DND-41 (cell line): ENCODE measurements around the gene KLF13.

ENCODE experiments used
- ATAC-seq: fragments of 200-7000 bp; cut with Tn5 transposase; 3 replicates; pipeline ENCODE4 v1.9.1; 2021; ENCODE audit warnings: low read depth; ENCODE audit not compliant: insufficient read depth
- DNase-seq: peaks from one replicate; pipeline ENCODE4 v3.0.0-alpha.2; 2020
- H2AFZ ChIP-seq: 2 replicates; pipeline ENCODE4 v1.6.0; 2012; ENCODE audit warnings: low read depth, low read length
- H3K27ac ChIP-seq: 2 replicates; pipeline ENCODE4 v1.5.1; 2012; ENCODE audit warnings: low read length, inconsistent platforms
- H3K27me3 ChIP-seq: fragments of 200-600 bp; sonication (generic); 2 replicates; pipeline ENCODE4 v1.6.0; 2012; ENCODE audit warnings: low read length, mild to moderate bottlenecking, inconsistent platforms; ENCODE audit not compliant: insufficient read depth, poor library complexity
- H3K36me3 ChIP-seq: 2 replicates; pipeline ENCODE4 v1.5.1; 2012; ENCODE audit warnings: low read length, inconsistent platforms; ENCODE audit not compliant: insufficient read depth
- H3K4me1 ChIP-seq: 2 replicates; pipeline ENCODE4 v1.5.1; 2012; ENCODE audit warnings: mild to moderate bottlenecking, low read length; ENCODE audit not compliant: insufficient read depth
- H3K4me2 ChIP-seq: 2 replicates; pipeline ENCODE4 v1.6.0; 2012; ENCODE audit warnings: mild to moderate bottlenecking, moderate library complexity, low read length, inconsistent platforms; ENCODE audit not compliant: insufficient read depth
- H3K4me3 ChIP-seq, 2 experiments: fragments of 200-600 bp in 1 of 2; shearing (Covaris generic) in 1 of 2; 2 replicates each; pipeline ENCODE4 v1.5.1; 2012 to 2016; ENCODE audit warnings: inconsistent platforms in 2 of 2, low read length in 2 of 2, mild to moderate bottlenecking in 2 of 2, low read depth in 1 of 2, moderate library complexity in 1 of 2
- H3K79me2 ChIP-seq: 2 replicates; pipeline ENCODE4 v1.6.0; 2012; ENCODE audit warnings: low read length, inconsistent platforms; ENCODE audit not compliant: insufficient read depth
- H3K9ac ChIP-seq: 2 replicates; pipeline ENCODE4 v1.6.0; 2012; ENCODE audit warnings: low read depth, mild to moderate bottlenecking, inconsistent platforms, low read length, moderate library complexity
- H3K9me3 ChIP-seq: 2 replicates; pipeline ENCODE4 v1.5.1; 2012; ENCODE audit warnings: low read length, moderate library complexity, mild to moderate bottlenecking, inconsistent platforms; ENCODE audit not compliant: insufficient read depth, severe bottlenecking
- H4K20me1 ChIP-seq: 2 replicates; pipeline ENCODE4 v1.6.0; 2012; ENCODE audit warnings: low read length; ENCODE audit not compliant: insufficient read depth
- EZH2 ChIP-seq: IDR thresholded peaks from 3 replicates; pipeline ENCODE4 v1.6.1; 2012; ENCODE audit warnings: borderline replicate concordance, low read depth, mild to moderate bottlenecking, moderate library complexity, low read length, inconsistent platforms; ENCODE audit not compliant: severe bottlenecking
- TF ChIP-seq, protein P1 (sequence below): IDR thresholded peaks from 2 replicates; pipeline ENCODE4 v1.5.1; 2012; ENCODE audit warnings: borderline replicate concordance, low read length, moderate library complexity, mild to moderate bottlenecking; ENCODE audit not compliant: poor library complexity, severe bottlenecking; ENCODE audit errors: extremely low read depth

The KLF13 gene

DNA sequence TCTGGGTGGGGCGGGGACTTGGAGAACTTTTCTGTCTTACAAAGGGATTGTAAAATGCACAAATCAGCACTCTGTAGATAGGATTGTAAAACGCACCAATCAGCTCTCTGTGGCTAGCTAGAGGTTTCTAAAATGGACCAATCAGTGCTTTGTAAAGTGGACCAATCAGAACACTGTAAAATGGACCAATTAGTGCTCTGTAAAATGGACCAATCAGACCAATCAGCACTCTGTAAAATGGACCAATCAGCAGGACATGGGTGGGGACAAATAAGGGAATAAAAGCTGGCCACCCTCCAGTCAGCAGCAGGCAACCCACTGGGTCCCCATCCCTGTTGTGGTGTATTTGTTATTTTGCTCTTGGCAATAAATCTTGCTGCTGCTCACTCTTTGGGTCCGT, 77.7 kb downstream of the KLF13 start:
- TF ChIP-seq, protein P1, sequence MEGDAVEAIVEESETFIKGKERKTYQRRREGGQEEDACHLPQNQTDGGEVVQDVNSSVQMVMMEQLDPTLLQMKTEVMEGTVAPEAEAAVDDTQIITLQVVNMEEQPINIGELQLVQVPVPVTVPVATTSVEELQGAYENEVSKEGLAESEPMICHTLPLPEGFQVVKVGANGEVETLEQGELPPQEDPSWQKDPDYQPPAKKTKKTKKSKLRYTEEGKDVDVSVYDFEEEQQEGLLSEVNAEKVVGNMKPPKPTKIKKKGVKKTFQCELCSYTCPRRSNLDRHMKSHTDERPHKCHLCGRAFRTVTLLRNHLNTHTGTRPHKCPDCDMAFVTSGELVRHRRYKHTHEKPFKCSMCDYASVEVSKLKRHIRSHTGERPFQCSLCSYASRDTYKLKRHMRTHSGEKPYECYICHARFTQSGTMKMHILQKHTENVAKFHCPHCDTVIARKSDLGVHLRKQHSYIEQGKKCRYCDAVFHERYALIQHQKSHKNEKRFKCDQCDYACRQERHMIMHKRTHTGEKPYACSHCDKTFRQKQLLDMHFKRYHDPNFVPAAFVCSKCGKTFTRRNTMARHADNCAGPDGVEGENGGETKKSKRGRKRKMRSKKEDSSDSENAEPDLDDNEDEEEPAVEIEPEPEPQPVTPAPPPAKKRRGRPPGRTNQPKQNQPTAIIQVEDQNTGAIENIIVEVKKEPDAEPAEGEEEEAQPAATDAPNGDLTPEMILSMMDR = no peak
- TF ChIP-seq EZH2 = no peak
- Histone ChIP-seq H3K36me3 (no peaks in the 10 kb centered on the region), H3K4me1 (peaks cover 33% of the 10 kb centered on the region), H3K9me3 (peaks cover 2% of the 10 kb centered on the region), H4K20me1 (no peaks in the 10 kb centered on the region), H2AFZ (no peak overlapping the region), H3K9ac (no peak overlapping the region), H3K27ac (peak overlapping the region; percentile 80; the same call in 1 of the 2 replicates), H3K27me3 (no peaks in the 10 kb centered on the region), H3K4me3 (no peak overlapping the region; a peak in 1 of 4 replicates), H3K4me2 (no peak overlapping the region), H3K79me2 (no peaks in the 10 kb centered on the region)
- DNase-seq (no peak), ATAC-seq (no peak)

DNA sequence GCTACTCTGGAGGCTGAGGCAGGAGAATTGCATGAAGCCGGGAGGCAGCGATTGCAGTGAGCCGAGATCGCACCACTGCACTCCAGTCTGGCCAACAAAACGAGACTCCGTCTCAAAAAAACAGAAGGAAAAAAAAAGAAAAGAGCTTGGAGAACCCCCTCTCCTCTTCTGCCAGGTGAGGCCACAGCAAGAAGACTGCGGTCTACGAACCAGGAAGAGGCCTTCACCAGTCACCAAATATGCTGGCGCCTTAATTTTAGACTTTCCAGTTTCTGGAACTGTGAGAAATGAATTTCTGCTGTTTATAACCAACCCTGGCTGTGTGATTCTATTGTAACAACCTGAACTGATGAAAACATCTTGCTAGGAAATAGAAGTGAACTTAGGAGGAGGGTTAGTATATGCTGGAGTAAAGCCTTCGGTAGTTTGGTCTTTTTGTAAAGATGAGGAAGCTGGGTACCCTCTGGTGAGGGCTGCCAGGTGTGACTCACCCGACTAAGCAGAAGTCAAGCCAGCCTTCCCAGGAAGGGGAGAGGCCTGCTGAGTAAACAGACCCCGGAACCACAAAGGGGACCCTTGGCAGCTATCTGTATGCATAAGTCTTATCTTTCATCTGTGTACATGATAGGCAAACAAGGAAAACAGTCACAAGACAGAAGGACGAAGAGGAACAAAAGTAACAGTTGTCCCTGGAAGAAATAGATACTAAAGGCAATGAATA, 78.7 kb downstream of the KLF13 start:
- peaks cover 2% of the 10 kb centered on the region for H3K9me3 ChIP-seq
- H3K27ac ChIP-seq = peak overlapping the region; percentile 80
- H2AFZ ChIP-seq = peak overlapping the region; percentile 47; the same call in 1 of the 2 replicates
- H3K4me1 ChIP-seq = peaks cover 33% of the 10 kb centered on the region
- no peak overlapping the region; the same call in 1 of the 2 replicates for H3K9ac ChIP-seq
- TF ChIP-seq, protein P1 = no peak
- no peak for TF ChIP-seq EZH2
- H3K4me3 ChIP-seq = peak overlapping the region in 1 of 2 experiments; percentile 23; a peak in 1 of 4 replicates
- no peaks in the 10 kb centered on the region for H3K36me3 ChIP-seq
- H3K79me2 ChIP-seq = no peaks in the 10 kb centered on the region
- no peaks in the 10 kb centered on the region for H3K27me3 ChIP-seq
- peak; percentile 75 for DNase-seq
- peak; percentile 92 for ATAC-seq
- H3K4me2 ChIP-seq = peak overlapping the region; percentile 38; the same call in 1 of the 2 replicates
- no peaks in the 10 kb centered on the region for H4K20me1 ChIP-seq

DNA sequence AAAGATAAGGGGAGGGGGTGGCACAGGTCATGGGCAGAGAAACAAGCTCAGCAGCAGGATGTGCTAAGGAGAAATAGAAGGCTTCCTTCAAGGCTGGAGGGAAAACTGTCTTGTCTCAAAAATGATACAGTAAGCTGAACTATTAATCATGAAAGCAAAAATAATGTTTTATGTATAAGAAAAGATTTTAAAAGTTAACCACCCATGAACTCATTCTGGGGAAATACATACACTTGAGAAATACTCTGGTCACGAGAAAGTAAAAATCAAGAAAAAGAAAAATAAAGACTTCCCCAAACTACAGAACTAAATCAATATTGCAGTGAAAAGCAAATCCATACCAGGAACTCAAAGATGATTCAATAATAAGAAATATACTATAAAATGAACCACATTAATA, 80.7 kb downstream of the KLF13 start:
- no peak overlapping the region for H3K4me2 ChIP-seq
- no peak overlapping the region for H3K27ac ChIP-seq
- peaks cover 2% of the 10 kb centered on the region for H3K9me3 ChIP-seq
- H3K4me3 ChIP-seq = no peak overlapping the region
- no peaks in the 10 kb centered on the region for H4K20me1 ChIP-seq
- H3K79me2 ChIP-seq = no peaks in the 10 kb centered on the region
- no peak overlapping the region for H3K9ac ChIP-seq
- H2AFZ ChIP-seq = no peak overlapping the region
- TF ChIP-seq EZH2 = no peak
- TF ChIP-seq, protein P1 = no peak
- DNase-seq = no peak
- peaks cover 33% of the 10 kb centered on the region for H3K4me1 ChIP-seq
- ATAC-seq = no peak
- no peaks in the 10 kb centered on the region for H3K27me3 ChIP-seq
- no peaks in the 10 kb centered on the region for H3K36me3 ChIP-seq
